ENCODE measurements around the gene RNU5D-1.

DNA sequence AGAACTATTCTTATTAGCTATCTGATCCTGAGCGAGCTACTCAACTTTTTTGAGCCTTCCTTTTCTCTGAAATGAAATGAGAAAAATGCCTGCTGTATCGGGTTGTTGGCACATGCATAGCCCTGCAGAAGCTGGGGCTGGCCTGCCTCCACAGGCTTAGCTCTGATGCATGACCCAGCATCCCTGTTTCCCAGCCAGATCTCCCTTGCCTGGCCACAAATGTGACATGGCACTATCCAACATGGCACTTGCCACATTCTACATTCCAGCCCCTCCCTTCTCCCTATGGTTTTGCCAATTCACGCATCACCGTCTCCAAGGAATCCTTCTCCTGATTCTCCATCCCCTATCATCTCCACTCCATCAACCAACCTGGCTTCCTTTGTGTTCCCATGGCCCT is 13.8 kb downstream of the RNU5D-1 start:
- TF ChIP-seq CTCF (IDR thresholded peaks at IDR 0.05) (no peak), POLR2A (IDR thresholded peaks at IDR 0.05) (no peak), POLR2AphosphoS5 (IDR thresholded peaks at IDR 0.05) (no peak), EP300 (IDR thresholded peaks at IDR 0.05) (no peak)

Data from suprapubic skin (tissue), 4 donors.